SW480 (cell line): ENCODE results near the gene LRP1-AS.

Source experiments
- DNase-seq: peaks from one replicate; pipeline ENCODE4 v3.0.0-alpha.2; 2016; ENCODE audit warnings: low spot score

Gene LRP1-AS

DNA sequence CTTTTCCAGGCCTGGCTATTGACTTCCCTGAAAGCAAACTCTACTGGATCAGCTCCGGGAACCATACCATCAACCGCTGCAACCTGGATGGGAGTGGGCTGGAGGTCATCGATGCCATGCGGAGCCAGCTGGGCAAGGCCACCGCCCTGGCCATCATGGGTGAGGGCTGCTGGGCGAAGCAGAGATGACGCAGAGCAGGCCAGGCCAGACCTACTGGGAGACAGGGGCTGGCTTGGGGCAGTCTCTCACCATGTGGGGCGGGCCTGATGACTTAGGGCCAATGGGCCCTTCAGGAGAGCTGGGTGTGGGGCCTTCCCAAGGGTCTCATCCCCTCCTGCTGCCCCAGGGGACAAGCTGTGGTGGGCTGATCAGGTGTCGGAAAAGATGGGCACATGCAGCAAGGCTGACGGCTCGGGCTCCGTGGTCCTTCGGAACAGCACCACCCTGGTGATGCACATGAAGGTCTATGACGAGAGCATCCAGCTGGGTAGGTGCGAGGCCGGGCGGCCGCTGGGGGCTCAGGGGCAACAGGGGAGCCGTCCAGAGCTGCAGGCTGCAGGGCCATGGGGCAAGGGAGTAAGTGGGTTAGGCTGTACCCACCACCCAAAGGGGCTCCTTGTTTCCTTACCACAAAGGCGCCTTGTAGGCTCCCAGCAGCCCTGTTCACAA is 33.0 kb upstream of the LRP1-AS start:
- no peak for DNase-seq

DNA sequence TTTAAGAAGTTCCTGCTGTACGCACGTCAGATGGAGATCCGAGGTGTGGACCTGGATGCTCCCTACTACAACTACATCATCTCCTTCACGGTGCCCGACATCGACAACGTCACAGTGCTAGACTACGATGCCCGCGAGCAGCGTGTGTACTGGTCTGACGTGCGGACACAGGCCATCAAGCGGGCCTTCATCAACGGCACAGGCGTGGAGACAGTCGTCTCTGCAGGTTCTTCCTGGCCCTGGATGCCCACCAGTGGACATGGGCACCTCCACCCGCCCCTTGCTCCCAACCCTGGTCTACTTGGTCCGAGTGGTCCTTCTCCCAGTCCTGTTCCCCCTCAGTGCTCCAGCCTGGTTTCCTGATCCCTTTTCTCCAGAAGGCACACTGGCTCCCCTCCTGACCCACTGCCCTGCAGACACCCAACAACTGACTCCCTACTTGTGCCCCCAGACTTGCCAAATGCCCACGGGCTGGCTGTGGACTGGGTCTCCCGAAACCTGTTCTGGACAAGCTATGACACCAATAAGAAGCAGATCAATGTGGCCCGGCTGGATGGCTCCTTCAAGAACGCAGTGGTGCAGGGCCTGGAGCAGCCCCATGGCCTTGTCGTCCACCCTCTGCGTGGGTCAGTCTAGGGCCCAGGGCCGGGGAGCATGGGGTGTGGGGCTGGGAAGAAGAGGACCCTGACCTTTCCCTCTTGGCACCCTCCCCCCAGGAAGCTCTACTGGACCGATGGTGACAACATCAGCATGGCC is 32.1 kb upstream of the LRP1-AS start:
- DNase-seq, result no peak

- no peak for DNase-seq
Observed at GRCh38 chr12:57178213-57178612, 30.8 kb upstream of the LRP1-AS start.

DNA sequence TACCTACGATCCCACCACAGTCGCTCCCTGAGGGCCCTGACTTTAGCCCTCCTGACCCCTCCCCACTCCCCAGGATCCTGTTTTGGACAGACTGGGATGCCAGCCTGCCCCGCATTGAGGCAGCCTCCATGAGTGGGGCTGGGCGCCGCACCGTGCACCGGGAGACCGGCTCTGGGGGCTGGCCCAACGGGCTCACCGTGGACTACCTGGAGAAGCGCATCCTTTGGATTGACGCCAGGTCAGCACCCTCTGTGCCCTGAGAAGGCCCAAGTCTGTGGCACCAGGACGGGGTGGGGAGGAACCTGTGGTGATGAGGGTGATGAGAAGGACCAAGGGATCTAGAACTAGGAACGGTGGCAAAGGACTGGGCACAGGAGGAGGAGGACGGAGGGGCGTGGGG is 29.9 kb upstream of the LRP1-AS start:
- no peak for DNase-seq

- no peak for DNase-seq
Observed at GRCh38 chr12:57176846-57177245, 29.4 kb upstream of the LRP1-AS start.

- DNase-seq, result no peak
Observed at GRCh38 chr12:57176139-57176477, 28.7 kb upstream of the LRP1-AS start.

DNA sequence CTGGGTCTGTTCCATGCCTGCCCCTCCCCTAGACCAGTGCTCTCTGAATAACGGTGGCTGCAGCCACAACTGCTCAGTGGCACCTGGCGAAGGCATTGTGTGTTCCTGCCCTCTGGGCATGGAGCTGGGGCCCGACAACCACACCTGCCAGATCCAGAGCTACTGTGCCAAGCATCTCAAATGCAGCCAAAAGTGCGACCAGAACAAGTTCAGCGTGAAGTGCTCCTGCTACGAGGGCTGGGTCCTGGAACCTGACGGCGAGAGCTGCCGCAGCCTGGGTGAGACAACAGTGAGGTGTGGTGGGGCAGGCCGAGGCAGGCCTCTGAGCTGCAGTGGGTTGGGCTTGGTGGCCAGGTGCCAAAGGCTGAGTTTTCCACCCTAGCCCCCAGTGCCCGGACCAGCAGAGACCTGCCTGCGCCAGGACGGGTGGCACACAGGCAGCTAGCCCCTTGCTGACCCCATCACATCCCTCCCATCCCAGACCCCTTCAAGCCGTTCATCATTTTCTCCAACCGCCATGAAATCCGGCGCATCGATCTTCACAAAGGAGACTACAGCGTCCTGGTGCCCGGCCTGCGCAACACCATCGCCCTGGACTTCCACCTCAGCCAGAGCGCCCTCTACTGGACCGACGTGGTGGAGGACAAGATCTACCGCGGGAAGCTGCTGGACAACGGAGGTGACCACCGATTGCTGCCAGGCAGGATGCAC is 28.2 kb upstream of the LRP1-AS start:
- peak; percentile 70 for DNase-seq

DNA sequence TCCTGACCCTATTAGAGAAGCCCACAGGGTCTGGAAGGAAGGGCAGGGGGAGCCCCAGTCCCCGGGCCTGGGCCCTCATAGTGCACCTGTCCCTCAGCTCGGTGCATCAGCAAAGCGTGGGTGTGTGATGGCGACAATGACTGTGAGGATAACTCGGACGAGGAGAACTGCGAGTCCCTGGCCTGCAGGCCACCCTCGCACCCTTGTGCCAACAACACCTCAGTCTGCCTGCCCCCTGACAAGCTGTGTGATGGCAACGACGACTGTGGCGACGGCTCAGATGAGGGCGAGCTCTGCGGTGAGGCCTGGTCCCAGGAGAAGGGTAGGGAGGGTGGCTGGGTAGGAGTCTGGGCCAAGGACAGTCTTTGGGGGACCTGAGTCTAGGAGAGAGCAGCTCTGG is 26.3 kb upstream of the LRP1-AS start:
- DNase-seq, result no peak

DNA sequence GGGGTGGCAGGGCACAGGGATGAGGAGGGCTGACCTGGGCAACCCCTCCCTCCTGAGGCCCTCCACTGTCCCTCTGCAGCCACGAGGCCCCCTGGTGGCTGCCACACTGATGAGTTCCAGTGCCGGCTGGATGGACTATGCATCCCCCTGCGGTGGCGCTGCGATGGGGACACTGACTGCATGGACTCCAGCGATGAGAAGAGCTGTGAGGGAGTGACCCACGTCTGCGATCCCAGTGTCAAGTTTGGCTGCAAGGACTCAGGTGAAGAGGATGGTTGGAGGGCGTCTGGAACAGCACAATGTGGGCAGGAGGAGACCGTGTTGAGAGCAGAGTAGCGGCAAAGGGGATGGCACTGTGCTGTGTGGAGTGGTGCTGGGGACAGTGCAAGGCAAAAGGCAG is 25.7 kb upstream of the LRP1-AS start:
- no peak for DNase-seq

GRCh38 chr12:57171668-57172067 is 24.2 kb upstream of the LRP1-AS start:
- DNase-seq, result no peak

DNA sequence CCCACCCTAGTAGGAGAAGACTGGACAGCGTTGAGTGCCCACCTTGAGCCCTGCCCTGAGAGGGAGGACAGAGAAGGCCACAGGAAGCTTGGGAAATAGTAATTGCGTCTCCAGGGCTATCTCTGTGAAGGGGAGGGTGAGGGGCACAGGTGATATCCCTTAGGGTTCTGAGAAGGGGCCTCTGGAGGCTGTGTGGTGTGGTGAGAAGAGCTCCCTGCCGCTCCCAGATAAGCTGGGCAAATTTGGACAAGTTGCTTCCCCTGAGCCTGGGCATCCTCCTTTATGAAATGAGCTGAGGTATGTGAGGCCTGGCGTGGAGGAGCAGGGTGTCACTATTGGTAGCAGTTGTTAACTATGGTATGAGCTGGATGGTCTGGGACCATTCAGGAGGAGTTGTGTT is 23.5 kb upstream of the LRP1-AS start:
- DNase-seq, result no peak

DNA sequence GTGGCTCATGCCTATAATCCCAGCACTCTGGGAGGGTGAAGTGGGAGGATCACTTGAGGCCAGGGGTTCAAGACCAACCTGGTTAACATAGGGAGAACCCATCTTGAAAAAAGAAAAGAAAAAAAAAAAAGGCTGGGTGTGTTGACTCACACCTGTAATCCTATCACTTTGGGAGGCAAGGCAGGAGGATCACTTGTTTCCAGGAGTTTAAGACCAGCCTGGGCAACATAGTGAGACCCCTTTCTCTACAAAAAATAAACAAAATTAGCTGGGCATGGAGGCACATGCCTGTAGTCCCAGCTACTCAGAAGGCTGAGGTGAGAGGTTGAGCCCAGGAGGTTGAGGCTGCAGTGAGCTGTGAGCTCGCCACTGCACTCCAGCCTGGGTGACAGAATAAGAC is 23.0 kb upstream of the LRP1-AS start:
- no peak for DNase-seq

DNA sequence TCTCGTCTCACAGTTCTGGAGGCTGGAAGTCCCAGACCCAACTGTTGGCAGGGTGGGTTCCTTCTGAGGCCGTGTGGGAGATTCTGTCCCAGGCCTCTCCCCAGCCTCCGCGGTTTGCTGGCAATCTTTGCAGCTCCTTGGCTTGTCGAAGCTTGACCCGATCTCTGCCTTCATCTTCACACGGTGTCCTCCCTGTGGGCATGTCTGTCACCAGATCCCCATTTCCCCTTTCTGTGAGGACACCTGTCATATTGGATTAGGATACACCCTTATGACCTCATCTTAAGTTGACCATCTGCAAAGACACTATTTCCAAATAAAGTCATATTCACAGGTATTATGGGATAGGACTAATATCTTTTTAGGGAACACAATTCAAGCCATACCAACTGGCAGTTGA is 22.6 kb upstream of the LRP1-AS start:
- DNase-seq, result no peak

DNA sequence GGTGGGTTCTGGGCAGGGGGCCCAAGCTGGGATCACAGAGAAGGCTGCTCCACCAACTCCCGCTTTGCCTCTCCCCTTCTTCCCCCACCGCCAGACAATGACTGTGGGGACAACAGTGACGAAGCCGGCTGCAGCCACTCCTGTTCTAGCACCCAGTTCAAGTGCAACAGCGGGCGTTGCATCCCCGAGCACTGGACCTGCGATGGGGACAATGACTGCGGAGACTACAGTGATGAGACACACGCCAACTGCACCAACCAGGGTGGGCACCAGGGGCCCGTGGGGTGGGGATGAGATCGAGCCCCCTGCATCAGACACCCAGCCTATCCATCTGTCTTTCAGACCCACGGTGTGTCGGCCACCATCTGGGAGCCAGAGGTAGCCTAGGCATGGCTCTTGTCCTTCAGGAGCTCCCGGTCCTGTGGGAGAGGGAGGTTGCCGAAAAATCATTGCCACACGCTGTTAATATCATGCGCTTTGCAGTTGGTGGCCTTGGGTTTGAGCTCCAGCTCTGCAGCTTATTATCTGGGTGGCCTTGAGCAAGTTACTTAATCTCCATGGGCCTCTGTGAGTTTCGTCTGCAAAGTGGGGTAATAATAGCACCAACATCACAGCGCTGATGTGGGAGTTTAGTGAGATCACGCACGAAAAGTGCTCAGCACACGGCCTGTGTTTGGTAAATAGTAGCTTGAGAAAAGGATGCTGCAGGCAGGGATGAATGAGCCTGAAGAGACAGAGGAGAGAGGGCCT is 21.8 kb upstream of the LRP1-AS start:
- no peak for DNase-seq

- DNase-seq, result no peak
Observed at GRCh38 chr12:57168058-57168457, 20.6 kb upstream of the LRP1-AS start.

DNA sequence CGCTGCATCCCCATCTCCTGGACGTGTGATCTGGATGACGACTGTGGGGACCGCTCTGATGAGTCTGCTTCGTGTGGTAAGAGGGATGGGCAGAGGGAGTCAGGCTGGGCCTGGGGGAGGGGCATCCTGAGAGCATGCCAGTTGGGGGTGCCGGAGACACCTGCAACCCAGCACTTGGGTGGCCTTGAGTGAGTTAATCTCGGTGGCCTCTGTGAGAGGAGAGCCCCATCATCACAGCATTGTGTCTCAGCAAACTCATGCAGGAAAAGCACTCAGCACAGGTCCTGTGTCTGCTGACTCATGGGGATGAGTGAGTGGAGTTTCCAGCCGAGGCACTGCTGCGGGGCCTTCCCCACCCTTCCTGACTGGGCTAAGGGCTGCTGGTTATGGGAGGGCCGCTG is 19.6 kb upstream of the LRP1-AS start:
- peak; percentile 41 for DNase-seq

DNA sequence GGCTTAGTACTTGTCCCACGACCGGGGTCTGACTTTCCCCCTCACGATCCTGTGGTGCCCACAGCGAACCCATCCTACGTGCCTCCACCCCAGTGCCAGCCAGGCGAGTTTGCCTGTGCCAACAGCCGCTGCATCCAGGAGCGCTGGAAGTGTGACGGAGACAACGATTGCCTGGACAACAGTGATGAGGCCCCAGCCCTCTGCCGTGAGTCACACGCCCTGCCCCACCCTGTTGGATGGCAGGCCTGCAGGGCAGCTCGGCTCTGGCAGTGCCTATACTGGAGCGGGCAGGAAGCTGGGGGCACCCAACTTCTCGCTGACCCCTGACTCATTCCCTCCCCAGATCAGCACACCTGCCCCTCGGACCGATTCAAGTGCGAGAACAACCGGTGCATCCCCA is 18.3 kb upstream of the LRP1-AS start:
- peak; percentile 81 for DNase-seq

DNA sequence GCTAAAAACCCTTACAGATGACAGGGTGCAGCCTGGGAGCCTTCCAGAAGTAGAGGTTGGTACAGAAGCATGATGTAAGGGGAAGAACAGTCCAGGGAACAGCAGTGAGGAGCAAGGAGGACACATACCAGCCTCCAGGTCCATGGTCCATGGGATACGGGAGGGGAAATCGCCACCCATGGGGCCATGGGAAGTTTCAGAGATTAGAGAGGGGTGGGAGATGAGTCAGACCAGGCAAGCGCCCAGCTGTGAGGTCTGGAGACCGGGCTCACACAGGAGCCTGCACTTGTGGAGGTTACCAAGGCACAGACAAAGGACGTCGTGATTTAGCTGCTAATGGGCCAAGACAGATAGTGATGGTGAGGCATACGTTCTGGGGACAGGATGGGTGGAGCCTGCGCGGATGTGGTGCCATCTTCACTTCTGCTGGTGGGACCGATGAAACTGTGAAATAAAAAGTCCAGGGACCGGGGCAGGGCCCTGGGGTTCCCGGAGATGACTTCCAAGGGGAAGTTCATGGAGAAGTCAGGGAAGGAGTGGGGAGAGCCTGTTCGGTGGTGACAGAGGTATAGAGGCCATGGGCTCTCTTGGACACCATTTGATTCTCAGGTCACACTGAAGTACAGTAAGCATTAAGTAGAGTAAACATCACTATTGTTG is 17.7 kb upstream of the LRP1-AS start:
- DNase-seq, result no peak

GRCh38 chr12:57164454-57164853 is 17.0 kb upstream of the LRP1-AS start:
- DNase-seq, result no peak

GRCh38 chr12:57162553-57163125 is 15.2 kb upstream of the LRP1-AS start:
- DNase-seq, result no peak

DNA sequence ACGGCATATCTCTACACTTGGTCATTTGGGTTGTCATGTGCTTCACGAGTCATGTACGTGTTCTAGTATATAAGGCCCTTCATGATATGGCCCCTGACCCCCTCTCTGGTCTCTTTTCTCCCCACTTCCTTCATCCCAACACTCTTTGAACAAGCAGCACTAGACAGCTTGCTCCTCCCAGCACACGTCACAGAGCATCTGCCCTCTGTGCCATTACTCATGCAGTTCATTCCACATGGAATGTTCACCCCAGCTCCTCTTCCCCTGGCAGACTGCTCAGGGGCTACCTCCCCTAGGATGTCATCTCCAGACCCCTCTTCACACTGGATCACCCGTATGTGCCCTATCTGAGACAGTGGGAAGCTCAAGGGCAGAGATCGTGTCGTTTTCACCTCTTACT is 14.1 kb upstream of the LRP1-AS start:
- no peak for DNase-seq

DNA sequence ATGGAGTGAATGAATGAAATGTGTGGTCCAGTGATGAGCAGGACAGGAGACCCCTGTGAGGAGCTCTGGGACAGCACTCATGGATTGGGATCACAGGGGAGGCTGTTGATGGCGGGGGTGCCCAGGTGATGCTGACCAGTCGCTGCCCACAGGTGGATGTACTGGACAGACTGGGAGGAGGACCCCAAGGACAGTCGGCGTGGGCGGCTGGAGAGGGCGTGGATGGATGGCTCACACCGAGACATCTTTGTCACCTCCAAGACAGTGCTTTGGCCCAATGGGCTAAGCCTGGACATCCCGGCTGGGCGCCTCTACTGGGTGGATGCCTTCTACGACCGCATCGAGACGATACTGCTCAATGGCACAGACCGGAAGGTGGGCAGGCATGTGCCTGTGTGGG is 13.3 kb upstream of the LRP1-AS start:
- DNase-seq, result no peak
